ENCODE data around the gene MTA1.

GRCh38 chr14:105436402-105436801 is 16.8 kb downstream of the MTA1 start:
- TF ChIP-seq CTCF (IDR thresholded peaks at IDR 0.05; ENCODE audit: insufficient read depth, low read length, poor library complexity, severe bottlenecking) (no peak), EZH2phosphoT487 (conservative IDR thresholded peaks at IDR 0.05; ENCODE audit: low read length) (no peak)

Data from SU-DHL-6 (cell line).